SK-N-MC (cell line): ENCODE results near the gene UBB.

Source experiments
- DNase-seq: peaks from one replicate; pipeline ENCODE4 v3.0.0-alpha.2; 2011; ENCODE audit warnings: low read depth, low spot score
- H3K27ac ChIP-seq: fragments of 200-600 bp; sonication (generic); 2 replicates; pipeline ENCODE4 v1.5.1; 2016; ENCODE audit warnings: mixed run types
- H3K36me3 ChIP-seq: fragments of 200-600 bp; sonication (generic); 2 replicates; pipeline ENCODE4 v1.6.1; 2017; ENCODE audit warnings: antibody characterized with exemption, low read length, mixed read lengths; ENCODE audit not compliant: insufficient read depth
- H3K4me3 ChIP-seq: fragments of 200-600 bp; sonication (generic); 2 replicates; pipeline ENCODE4 v1.5.1; 2016
- H3K9ac ChIP-seq: fragments of 200-600 bp; sonication (generic); 2 replicates; pipeline ENCODE4 v1.8.0; 2017; ENCODE audit warnings: mixed run types, mixed read lengths; ENCODE audit not compliant: insufficient read length
- H3K9me3 ChIP-seq: fragments of 200-600 bp; sonication (generic); 2 replicates; pipeline ENCODE4 v1.6.1; 2017; ENCODE audit warnings: low read depth, mild to moderate bottlenecking, antibody characterized with exemption, low read length, moderate library complexity, mixed read lengths
- EZH2 ChIP-seq: fragments of 200-600 bp; sonication (generic); IDR thresholded peaks from one replicate; pipeline ENCODE4 v1.6.1; 2017; ENCODE audit warnings: antibody characterized with exemption
- FOXP2 ChIP-seq: optimal IDR thresholded peaks from 2 replicates; pipeline ENCODE3; 2011; ENCODE audit warnings: mild to moderate bottlenecking, moderate library complexity; ENCODE audit not compliant: insufficient read depth; ENCODE audit errors: extremely low read length, control extremely low read depth
- POLR2AphosphoS5 ChIP-seq: IDR thresholded peaks from 2 replicates; pipeline ENCODE4 v1.6.1; 2012; ENCODE audit warnings: mild to moderate bottlenecking, low read depth, low read length, borderline replicate concordance

UBB gene

GRCh38 chr17:16361874-16362273, 19.0 kb upstream of the UBB start:
- no peak overlapping the region for H3K4me3 ChIP-seq
- no peak overlapping the region for H3K27ac ChIP-seq
- TF ChIP-seq EZH2: no peak
- no peak for TF ChIP-seq FOXP2
- no peak for TF ChIP-seq POLR2AphosphoS5
- H3K9ac ChIP-seq: no peak overlapping the region
- DNase-seq: no peak
- H3K36me3 ChIP-seq: no peaks in the 10 kb centered on the region
- no peaks in the 10 kb centered on the region for H3K9me3 ChIP-seq

- H3K36me3 ChIP-seq: no peaks in the 10 kb centered on the region
- no peak overlapping the region for H3K4me3 ChIP-seq
- no peak overlapping the region for H3K27ac ChIP-seq
- no peak overlapping the region for H3K9ac ChIP-seq
- peak; percentile 26 for DNase-seq
- TF ChIP-seq EZH2 (no peak), FOXP2 (no peak), POLR2AphosphoS5 (no peak)
- H3K9me3 ChIP-seq: no peaks in the 10 kb centered on the region
These were observed 16.9 kb upstream of the UBB start for GRCh38 chr17:16363749-16364536.

GRCh38 chr17:16364625-16365024, 16.3 kb upstream of the UBB start:
- TF ChIP-seq EZH2: no peak
- no peak for TF ChIP-seq POLR2AphosphoS5
- TF ChIP-seq FOXP2: no peak
- Histone ChIP-seq H3K9me3 (no peaks in the 10 kb centered on the region), H3K27ac (no peak overlapping the region), H3K4me3 (no peak overlapping the region), H3K36me3 (no peaks in the 10 kb centered on the region), H3K9ac (no peak overlapping the region)
- DNase-seq: no peak

- no peak overlapping the region for H3K9ac ChIP-seq
- H3K9me3 ChIP-seq: no peaks in the 10 kb centered on the region
- no peak for DNase-seq
- H3K27ac ChIP-seq: no peak overlapping the region
- no peak overlapping the region for H3K4me3 ChIP-seq
- TF ChIP-seq POLR2AphosphoS5 (no peak), FOXP2 (no peak), EZH2 (no peak)
- H3K36me3 ChIP-seq: no peaks in the 10 kb centered on the region
These were observed 9.1 kb upstream of the UBB start for GRCh38 chr17:16371742-16372141.

GRCh38 chr17:16374146-16374938, 6.5 kb upstream of the UBB start:
- DNase-seq: no peak
- Histone ChIP-seq H3K36me3 (no peaks in the 10 kb centered on the region), H3K4me3 (no peak overlapping the region), H3K27ac (no peak overlapping the region), H3K9ac (no peak overlapping the region), H3K9me3 (no peaks in the 10 kb centered on the region)
- TF ChIP-seq POLR2AphosphoS5 (no peak), EZH2 (no peak), FOXP2 (no peak)

GRCh38 chr17:16377941-16378341, 3.0 kb upstream of the UBB start:
- DNase-seq: no peak
- no peak overlapping the region for H3K27ac ChIP-seq
- H3K9me3 ChIP-seq: no peaks in the 10 kb centered on the region
- TF ChIP-seq EZH2 (no peak), POLR2AphosphoS5 (no peak), FOXP2 (no peak)
- no peak overlapping the region for H3K9ac ChIP-seq
- H3K36me3 ChIP-seq: peaks cover 14% of the 10 kb centered on the region
- no peak overlapping the region for H3K4me3 ChIP-seq

GRCh38 chr17:16378636-16379282, 2.1 kb upstream of the UBB start:
- no peak overlapping the region for H3K27ac ChIP-seq
- H3K9me3 ChIP-seq: no peaks in the 10 kb centered on the region
- no peak for DNase-seq
- no peak overlapping the region for H3K9ac ChIP-seq
- no peak overlapping the region for H3K4me3 ChIP-seq
- peaks cover 22% of the 10 kb centered on the region for H3K36me3 ChIP-seq
- no peak for TF ChIP-seq FOXP2
- TF ChIP-seq POLR2AphosphoS5: no peak
- no peak for TF ChIP-seq EZH2

- no peak for DNase-seq
- Histone ChIP-seq H3K9me3 (no peaks in the 10 kb centered on the region), H3K9ac (no peak overlapping the region), H3K4me3 (no peak overlapping the region), H3K36me3 (peaks cover 25% of the 10 kb centered on the region), H3K27ac (no peak overlapping the region)
- TF ChIP-seq EZH2: no peak
- TF ChIP-seq POLR2AphosphoS5: no peak
- TF ChIP-seq FOXP2: no peak
These were observed 1.2 kb upstream of the UBB start for GRCh38 chr17:16379654-16380053.

GRCh38 chr17:16381496-16381820, 567 bp downstream of the UBB start:
- H3K4me3 ChIP-seq: peak overlapping the region; percentile 98
- peaks cover 25% of the 10 kb centered on the region for H3K36me3 ChIP-seq
- TF ChIP-seq POLR2AphosphoS5 (no peak), EZH2 (no peak), FOXP2 (no peak)
- no peak for DNase-seq
- peak overlapping the region; percentile 98 for H3K9ac ChIP-seq
- H3K27ac ChIP-seq: peak overlapping the region; percentile 97; the same call in 1 of the 2 replicates
- no peaks in the 10 kb centered on the region for H3K9me3 ChIP-seq
